Body of pancreas (tissue), 4 donors: ENCODE data around the gene RNGTT.

Source experiments
- POLR2A ChIP-seq, 3 donors: fragments of 450-650 bp; IDR thresholded peaks; one replicate each; pipeline ENCODE4 v1.6.1; 2016; ENCODE audit warnings: antibody characterized with exemption in 3 of 3, mild to moderate bottlenecking in 2 of 3
- TF ChIP-seq, protein P1 (sequence below), 7 experiments: fragments of 450-650 bp in 4 of 7; fragments of 200-600 bp in 3 of 7; sonication (generic) in 3 of 7; IDR thresholded peaks; one replicate each; pipeline ENCODE4 v1.5.1; 2016 to 2019; ENCODE audit warnings: antibody characterized with exemption in 7 of 7

DNA sequence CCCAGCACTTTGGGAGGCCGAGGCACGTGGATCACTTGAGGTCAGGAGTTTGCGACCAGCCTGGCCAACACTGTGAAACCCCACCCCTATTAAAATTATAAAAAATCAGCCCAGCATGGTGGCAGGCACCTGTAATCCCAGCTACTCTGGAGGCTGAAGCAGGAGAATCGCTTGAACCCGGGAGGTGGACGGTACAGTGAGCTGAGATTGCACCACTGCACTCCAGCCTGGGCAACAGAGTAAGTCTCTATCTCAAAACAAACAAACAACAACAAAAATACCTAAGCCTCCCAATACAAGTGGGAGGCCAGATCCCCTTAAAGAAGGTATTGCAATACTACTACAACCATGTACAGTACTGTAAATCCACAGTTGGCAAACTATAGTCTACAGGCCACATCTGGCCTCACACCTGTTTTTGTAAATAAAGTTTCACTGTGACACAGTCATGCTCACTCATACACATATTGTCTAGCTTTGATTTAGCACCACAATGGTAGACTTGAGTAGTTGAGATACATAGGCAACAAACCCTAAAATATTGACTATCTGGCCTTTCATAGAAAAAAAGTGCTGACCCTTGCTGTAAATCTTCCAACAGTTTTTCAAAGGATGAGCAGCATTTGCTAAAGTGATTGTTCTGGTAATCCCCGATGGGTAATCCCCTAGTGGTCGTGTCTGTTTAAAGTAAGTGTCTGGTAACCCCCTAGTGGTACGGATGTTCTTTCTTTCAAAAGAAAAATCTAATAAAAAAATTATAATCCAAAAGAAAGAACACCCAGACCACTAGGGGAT lies 202.0 kb downstream of the RNGTT start:
- TF ChIP-seq, protein P1, sequence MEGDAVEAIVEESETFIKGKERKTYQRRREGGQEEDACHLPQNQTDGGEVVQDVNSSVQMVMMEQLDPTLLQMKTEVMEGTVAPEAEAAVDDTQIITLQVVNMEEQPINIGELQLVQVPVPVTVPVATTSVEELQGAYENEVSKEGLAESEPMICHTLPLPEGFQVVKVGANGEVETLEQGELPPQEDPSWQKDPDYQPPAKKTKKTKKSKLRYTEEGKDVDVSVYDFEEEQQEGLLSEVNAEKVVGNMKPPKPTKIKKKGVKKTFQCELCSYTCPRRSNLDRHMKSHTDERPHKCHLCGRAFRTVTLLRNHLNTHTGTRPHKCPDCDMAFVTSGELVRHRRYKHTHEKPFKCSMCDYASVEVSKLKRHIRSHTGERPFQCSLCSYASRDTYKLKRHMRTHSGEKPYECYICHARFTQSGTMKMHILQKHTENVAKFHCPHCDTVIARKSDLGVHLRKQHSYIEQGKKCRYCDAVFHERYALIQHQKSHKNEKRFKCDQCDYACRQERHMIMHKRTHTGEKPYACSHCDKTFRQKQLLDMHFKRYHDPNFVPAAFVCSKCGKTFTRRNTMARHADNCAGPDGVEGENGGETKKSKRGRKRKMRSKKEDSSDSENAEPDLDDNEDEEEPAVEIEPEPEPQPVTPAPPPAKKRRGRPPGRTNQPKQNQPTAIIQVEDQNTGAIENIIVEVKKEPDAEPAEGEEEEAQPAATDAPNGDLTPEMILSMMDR (IDR thresholded peaks at IDR 0.05): no peak
- TF ChIP-seq POLR2A (IDR thresholded peaks at IDR 0.05): no peak
